Activated T-helper 2 cell treated with anti-CD3 and anti-CD28 coated beads, Interferon-gamma antibody, Interleukin-2, Interleukin-4, amounts not matched to agents 10 μg/mL and 5 μg/mL and 100 μg/mL, durations not matched to agents 14 hours and 24 hours and 36 hours (primary cell): ENCODE data around the gene OBP2B. TPM values are rescaled to one million over a fixed set of nuclear protein-coding genes. Genes with fewer than 3 reads are reported as not detected.
A peak's percentile ranks its signal among the peaks of the same experiment; 100 is the strongest.
"Not testable (repeated sequence)": the region's sequence is repeated elsewhere in the genome, so short reads cannot be mapped to it uniquely, and the experiment has no call there.

ENCODE experiments used
- DNase-seq: peaks from one replicate; pipeline ENCODE4 v3.0.0; 2021; ENCODE audit warnings: low spot score
- H3K27ac Mint-ChIP-seq: one replicate; pipeline ENCODE4 v1.8.0; 2021; ENCODE audit warnings: mixed read lengths
- H3K27me3 Mint-ChIP-seq: one replicate; pipeline ENCODE4 v1.8.0; 2021; ENCODE audit warnings: low read depth, mixed read lengths
- H3K36me3 Mint-ChIP-seq: one replicate; pipeline ENCODE4 v1.8.0; 2021; ENCODE audit warnings: low read depth, mixed read lengths
- H3K4me1 Mint-ChIP-seq: one replicate; pipeline ENCODE4 v1.8.0; 2021; ENCODE audit warnings: low read depth, mixed read lengths
- H3K4me3 Mint-ChIP-seq: one replicate; pipeline ENCODE4 v1.8.0; 2021; ENCODE audit warnings: low read depth, mild to moderate bottlenecking, moderate library complexity, mixed read lengths
- H3K9me3 Mint-ChIP-seq: one replicate; pipeline ENCODE4 v1.8.0; 2021; ENCODE audit warnings: mixed read lengths
- intact Hi-C: fragments of 100-400 bp; cut with micrococcal nuclease; formaldehyde crosslinking; loops from one replicate; pipeline ENCODE4 v1.15.1; 2023
- total RNA-seq: library from RNA; stranded (reverse); gene quantifications from 2 replicates; pipeline ENCODE4 v1.2.3, GENCODE V29; 2022

OBP2B gene
- total RNA-seq, 1 donor from 2014 or later, result not detected

GRCh38 chr9:133180953-133181352, 28.1 kb downstream of the OBP2B start:
- no peak for DNase-seq
- Mint-ChIP-seq H3K36me3 (no peaks in the 10 kb centered on the region), H3K27me3 (peaks cover 32% of the 10 kb centered on the region), H3K27ac (no peak overlapping the region), H3K4me1 (peaks cover 25% of the 10 kb centered on the region), H3K4me3 (no peak overlapping the region), H3K9me3 (no peaks in the 10 kb centered on the region)
- intact Hi-C loops, result loop anchor here (10.0 kb wide), 1 partner anchor 154 kb away; the partner anchor contains the start of gene SURF6

- intact Hi-C loops, result no loop called here
- H3K9me3 Mint-ChIP-seq, result no peaks in the 10 kb centered on the region
- no peaks in the 10 kb centered on the region for H3K4me1 Mint-ChIP-seq
- no peaks in the 10 kb centered on the region for H3K36me3 Mint-ChIP-seq
- H3K27me3 Mint-ChIP-seq, result peaks cover 28% of the 10 kb centered on the region
- H3K4me3 Mint-ChIP-seq, result no peak overlapping the region
- no peak overlapping the region for H3K27ac Mint-ChIP-seq
- no peak for DNase-seq
Measured at GRCh38 chr9:133173056-133173455, 36.0 kb downstream of the OBP2B start.

GRCh38 chr9:133171161-133171961, 37.7 kb downstream of the OBP2B start:
- H3K27ac Mint-ChIP-seq, result no peak overlapping the region
- DNase-seq, result no peak
- H3K4me3 Mint-ChIP-seq, result no peak overlapping the region
- H3K9me3 Mint-ChIP-seq, result no peaks in the 10 kb centered on the region
- no peaks in the 10 kb centered on the region for H3K36me3 Mint-ChIP-seq
- intact Hi-C loops, result no loop called here
- H3K27me3 Mint-ChIP-seq, result peaks cover 16% of the 10 kb centered on the region
- H3K4me1 Mint-ChIP-seq, result no peaks in the 10 kb centered on the region

GRCh38 chr9:133170716-133171115, 38.3 kb downstream of the OBP2B start:
- DNase-seq, result no peak
- H3K27ac Mint-ChIP-seq, result no peak overlapping the region
- no peaks in the 10 kb centered on the region for H3K9me3 Mint-ChIP-seq
- H3K4me3 Mint-ChIP-seq, result no peak overlapping the region
- H3K4me1 Mint-ChIP-seq, result no peaks in the 10 kb centered on the region
- intact Hi-C loops, result no loop called here
- H3K36me3 Mint-ChIP-seq, result no peaks in the 10 kb centered on the region
- peaks cover 13% of the 10 kb centered on the region for H3K27me3 Mint-ChIP-seq

GRCh38 chr9:133169687-133170086, 39.4 kb downstream of the OBP2B start:
- H3K36me3 Mint-ChIP-seq, intact Hi-C loops, H3K27ac Mint-ChIP-seq, DNase-seq, H3K9me3 Mint-ChIP-seq, H3K4me3 Mint-ChIP-seq, H3K4me1 Mint-ChIP-seq, H3K27me3 Mint-ChIP-seq: not testable (repeated sequence)

GRCh38 chr9:133169102-133169501, 39.9 kb downstream of the OBP2B start:
- Mint-ChIP-seq H3K4me1 (no peaks in the 10 kb centered on the region), H3K27me3 (peaks cover 10% of the 10 kb centered on the region), H3K4me3 (no peak overlapping the region), H3K27ac (no peak overlapping the region), H3K36me3 (no peaks in the 10 kb centered on the region), H3K9me3 (no peaks in the 10 kb centered on the region)
- DNase-seq, result no peak
- intact Hi-C loops, result no loop called here

- Mint-ChIP-seq H3K27ac (no peak overlapping the region), H3K27me3 (peaks cover 10% of the 10 kb centered on the region), H3K36me3 (no peaks in the 10 kb centered on the region), H3K9me3 (no peaks in the 10 kb centered on the region), H3K4me3 (no peak overlapping the region), H3K4me1 (no peaks in the 10 kb centered on the region)
- DNase-seq, result no peak
- intact Hi-C loops, result no loop called here
Measured at GRCh38 chr9:133168432-133168831, 40.6 kb downstream of the OBP2B start.

DNA sequence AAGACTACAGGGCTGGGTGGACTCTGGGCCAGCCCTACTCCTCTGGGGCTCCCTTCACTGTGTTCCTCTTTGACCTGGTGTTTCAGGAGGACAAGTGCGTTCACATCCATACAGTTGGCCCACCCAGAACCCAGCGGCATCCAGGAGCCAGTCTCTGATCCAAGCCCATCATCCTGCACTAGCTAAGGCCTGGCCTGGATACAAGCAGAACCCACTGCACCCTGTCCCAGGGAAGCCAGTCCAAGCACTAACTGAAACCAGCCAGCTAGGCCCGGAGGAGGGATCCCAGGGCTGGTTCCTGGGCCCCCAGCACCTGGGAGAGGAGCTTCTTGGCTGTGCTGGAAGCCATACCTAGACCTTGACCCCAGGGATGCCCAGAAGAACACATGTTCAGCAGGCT, 41.3 kb downstream of the OBP2B start:
- DNase-seq, result no peak
- H3K4me3 Mint-ChIP-seq, result no peak overlapping the region
- H3K27ac Mint-ChIP-seq, result no peak overlapping the region
- no peaks in the 10 kb centered on the region for H3K4me1 Mint-ChIP-seq
- H3K36me3 Mint-ChIP-seq, result no peaks in the 10 kb centered on the region
- no peaks in the 10 kb centered on the region for H3K9me3 Mint-ChIP-seq
- intact Hi-C loops, result no loop called here
- H3K27me3 Mint-ChIP-seq, result peaks cover 10% of the 10 kb centered on the region

DNA sequence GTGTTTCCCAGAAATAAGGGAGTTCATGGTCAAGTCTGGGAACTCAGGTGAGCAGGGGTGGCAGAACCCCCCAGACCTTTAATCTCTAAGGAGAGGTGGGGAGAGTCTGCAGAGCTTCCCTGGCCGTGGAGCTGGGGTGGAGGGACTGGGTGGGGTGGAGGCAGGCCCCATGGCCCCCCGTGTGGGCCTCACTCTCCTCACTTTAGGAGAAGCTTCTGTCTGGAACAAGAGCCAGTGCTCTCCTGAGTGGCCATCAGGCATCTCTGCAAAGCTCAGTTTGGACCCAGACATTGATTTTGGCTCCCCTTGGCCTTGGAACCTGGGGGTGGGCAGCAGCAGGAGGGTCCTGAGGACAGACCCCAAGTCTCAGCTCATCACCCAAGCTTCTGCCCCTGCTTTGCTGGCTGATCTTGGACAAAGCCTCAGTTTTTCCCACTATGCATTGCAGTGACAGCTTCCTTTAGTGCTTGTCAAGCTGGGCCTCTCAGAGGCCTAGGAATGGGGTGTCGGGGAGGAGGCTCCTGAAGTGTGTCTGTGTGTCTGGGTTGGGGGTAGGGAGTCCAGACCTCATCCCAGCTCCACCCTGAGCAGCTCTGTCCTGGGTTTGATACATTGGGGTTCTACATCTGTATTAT, 41.8 kb downstream of the OBP2B start:
- no peak for DNase-seq
- H3K27ac Mint-ChIP-seq, result no peak overlapping the region
- no peaks in the 10 kb centered on the region for H3K9me3 Mint-ChIP-seq
- intact Hi-C loops, result no loop called here
- no peaks in the 10 kb centered on the region for H3K36me3 Mint-ChIP-seq
- no peak overlapping the region for H3K4me3 Mint-ChIP-seq
- H3K27me3 Mint-ChIP-seq, result peaks cover 8% of the 10 kb centered on the region
- H3K4me1 Mint-ChIP-seq, result no peaks in the 10 kb centered on the region

GRCh38 chr9:133166392-133166791, 42.7 kb downstream of the OBP2B start:
- Mint-ChIP-seq H3K36me3 (peaks cover 4% of the 10 kb centered on the region), H3K4me3 (no peak overlapping the region), H3K9me3 (no peaks in the 10 kb centered on the region), H3K4me1 (peaks cover 3% of the 10 kb centered on the region), H3K27ac (no peak overlapping the region), H3K27me3 (peaks cover 7% of the 10 kb centered on the region)
- intact Hi-C loops, result no loop called here
- no peak for DNase-seq

DNA sequence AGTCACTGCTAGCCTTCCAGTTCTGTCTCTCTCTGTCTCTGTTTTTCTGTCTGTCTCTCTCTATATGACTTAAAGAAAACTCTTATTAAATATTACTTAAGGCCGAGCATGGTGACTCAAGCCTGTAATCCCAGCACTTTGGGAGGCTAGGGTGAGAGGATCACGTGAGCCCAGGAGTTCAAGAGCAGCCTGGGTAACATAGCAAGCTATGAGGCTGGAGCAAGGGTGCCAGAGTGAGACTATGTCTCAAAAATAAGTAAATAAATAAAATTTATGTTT, 43.7 kb downstream of the OBP2B start:
- peaks cover 7% of the 10 kb centered on the region for H3K27me3 Mint-ChIP-seq
- no peak overlapping the region for H3K4me3 Mint-ChIP-seq
- no peaks in the 10 kb centered on the region for H3K9me3 Mint-ChIP-seq
- no peak overlapping the region for H3K27ac Mint-ChIP-seq
- DNase-seq, result no peak
- H3K36me3 Mint-ChIP-seq, result peaks cover 4% of the 10 kb centered on the region
- intact Hi-C loops, result no loop called here
- peaks cover 3% of the 10 kb centered on the region for H3K4me1 Mint-ChIP-seq

DNA sequence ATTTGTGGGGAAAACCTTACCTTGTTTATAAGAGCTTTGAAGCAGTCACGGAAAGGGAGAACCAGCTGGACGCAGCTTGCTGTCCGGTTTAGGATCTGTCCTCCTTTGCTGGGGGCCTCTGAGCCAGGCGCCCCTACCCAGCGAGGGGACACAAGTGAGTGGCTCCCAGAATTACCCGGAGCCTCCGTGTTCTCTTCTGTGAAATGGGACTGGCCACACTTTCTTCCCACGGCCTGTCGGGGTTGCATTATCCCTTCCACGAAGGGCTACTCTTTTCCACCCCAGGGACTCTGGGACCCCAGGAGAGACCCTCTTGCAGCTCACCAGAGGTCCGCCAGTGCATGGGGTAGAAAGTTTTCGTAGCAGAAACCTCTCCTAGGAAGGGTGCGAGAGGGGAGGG, 44.9 kb downstream of the OBP2B start:
- Mint-ChIP-seq H3K36me3 (peaks cover 4% of the 10 kb centered on the region), H3K9me3 (no peaks in the 10 kb centered on the region), H3K4me1 (peaks cover 3% of the 10 kb centered on the region), H3K27ac (no peak overlapping the region), H3K4me3 (peak overlapping the region; percentile 75), H3K27me3 (peaks cover 7% of the 10 kb centered on the region)
- DNase-seq, result no peak
- intact Hi-C loops, result no loop called here

GRCh38 chr9:133163504-133164172, 45.4 kb downstream of the OBP2B start, which contains the start of gene GBGT1:
Gene GBGT1, minus strand, starts transcription at chr9:133163914. Its CDS starts 1,502 bp downstream, at chr9:133162412.
- H3K27ac Mint-ChIP-seq, result no peak within 1 kb of the TSS
- intact Hi-C loops, result no loop called here
- H3K27me3 Mint-ChIP-seq, result peaks cover 7% of the 10 kb centered on the region
- H3K4me3 Mint-ChIP-seq, result peak within 1 kb of the TSS; percentile 75
- H3K36me3 Mint-ChIP-seq, result peaks cover 4% of the 10 kb centered on the region
- H3K4me1 Mint-ChIP-seq, result peaks cover 3% of the 10 kb centered on the region
- H3K9me3 Mint-ChIP-seq, result no peaks in the 10 kb centered on the region
- peak; percentile 31 for DNase-seq
